ENCODE measurements around the gene PHF21B. TPM values are rescaled to one million over a fixed set of nuclear protein-coding genes. Genes with fewer than 3 reads are reported as not detected.

Gene PHF21B
- total and polyA plus RNA-seq, 2 experiments from 2014 or later, result 20.6 to 149 TPM

DNA sequence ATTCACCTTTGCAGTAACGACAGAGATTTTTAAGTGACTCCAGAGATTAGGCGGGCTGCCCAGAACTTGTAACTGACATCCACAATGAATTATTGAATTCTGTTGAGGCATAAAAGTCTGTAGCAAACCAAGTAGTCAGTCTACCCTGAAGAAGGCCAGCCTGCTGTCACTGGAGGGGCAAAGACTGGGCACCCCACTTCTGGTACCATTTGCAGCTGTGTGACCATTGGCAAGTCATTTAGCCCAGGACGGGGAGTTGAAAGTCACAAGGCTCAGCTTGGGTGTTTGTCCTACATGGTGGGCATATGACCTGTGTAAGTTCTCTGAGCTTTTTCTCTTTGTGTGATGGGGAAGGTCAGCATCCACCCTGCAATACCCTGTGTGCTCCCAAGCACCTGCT lies 138.0 kb downstream of the PHF21B start:
- H3K79me2 ChIP-seq (replicated peaks; ENCODE audit: insufficient read depth), result no peaks in the 10 kb centered on the region
- no peaks in the 10 kb centered on the region for H3K9me2 ChIP-seq (ENCODE audit: insufficient read depth)
- TF ChIP-seq NANOG (IDR thresholded peaks at IDR 0.05; ENCODE audit: borderline replicate concordance) (no peak), STAT1 (IDR thresholded peaks at IDR 0.05; ENCODE audit: unreplicated experiment) (no peak), ZNF331 (CRISPR knock-in tag; IDR thresholded peaks at IDR 0.05; ENCODE audit: low read depth) (no peak), CREB1 (CRISPR knock-in tag; IDR thresholded peaks at IDR 0.05; ENCODE audit: low read depth) (no peak), EZH2 (IDR thresholded peaks at IDR 0.05; ENCODE audit: low read depth, unreplicated experiment) (no peak), JUNB (IDR thresholded peaks at IDR 0.05; ENCODE audit: unreplicated experiment) (no peak), POLR2AphosphoS5 (IDR thresholded peaks at IDR 0.05; ENCODE audit: low read depth) (no peak), ZNF114 (CRISPR knock-in tag; IDR thresholded peaks at IDR 0.05) (no peak), EZH2phosphoT487 (IDR thresholded peaks at IDR 0.05; ENCODE audit: unreplicated experiment) (no peak)
- TF ChIP-seq, protein P1, sequence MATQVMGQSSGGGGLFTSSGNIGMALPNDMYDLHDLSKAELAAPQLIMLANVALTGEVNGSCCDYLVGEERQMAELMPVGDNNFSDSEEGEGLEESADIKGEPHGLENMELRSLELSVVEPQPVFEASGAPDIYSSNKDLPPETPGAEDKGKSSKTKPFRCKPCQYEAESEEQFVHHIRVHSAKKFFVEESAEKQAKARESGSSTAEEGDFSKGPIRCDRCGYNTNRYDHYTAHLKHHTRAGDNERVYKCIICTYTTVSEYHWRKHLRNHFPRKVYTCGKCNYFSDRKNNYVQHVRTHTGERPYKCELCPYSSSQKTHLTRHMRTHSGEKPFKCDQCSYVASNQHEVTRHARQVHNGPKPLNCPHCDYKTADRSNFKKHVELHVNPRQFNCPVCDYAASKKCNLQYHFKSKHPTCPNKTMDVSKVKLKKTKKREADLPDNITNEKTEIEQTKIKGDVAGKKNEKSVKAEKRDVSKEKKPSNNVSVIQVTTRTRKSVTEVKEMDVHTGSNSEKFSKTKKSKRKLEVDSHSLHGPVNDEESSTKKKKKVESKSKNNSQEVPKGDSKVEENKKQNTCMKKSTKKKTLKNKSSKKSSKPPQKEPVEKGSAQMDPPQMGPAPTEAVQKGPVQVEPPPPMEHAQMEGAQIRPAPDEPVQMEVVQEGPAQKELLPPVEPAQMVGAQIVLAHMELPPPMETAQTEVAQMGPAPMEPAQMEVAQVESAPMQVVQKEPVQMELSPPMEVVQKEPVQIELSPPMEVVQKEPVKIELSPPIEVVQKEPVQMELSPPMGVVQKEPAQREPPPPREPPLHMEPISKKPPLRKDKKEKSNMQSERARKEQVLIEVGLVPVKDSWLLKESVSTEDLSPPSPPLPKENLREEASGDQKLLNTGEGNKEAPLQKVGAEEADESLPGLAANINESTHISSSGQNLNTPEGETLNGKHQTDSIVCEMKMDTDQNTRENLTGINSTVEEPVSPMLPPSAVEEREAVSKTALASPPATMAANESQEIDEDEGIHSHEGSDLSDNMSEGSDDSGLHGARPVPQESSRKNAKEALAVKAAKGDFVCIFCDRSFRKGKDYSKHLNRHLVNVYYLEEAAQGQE (IDR thresholded peaks at IDR 0.05; ENCODE audit: unreplicated experiment), result no peak
- TF ChIP-seq, protein P2, sequence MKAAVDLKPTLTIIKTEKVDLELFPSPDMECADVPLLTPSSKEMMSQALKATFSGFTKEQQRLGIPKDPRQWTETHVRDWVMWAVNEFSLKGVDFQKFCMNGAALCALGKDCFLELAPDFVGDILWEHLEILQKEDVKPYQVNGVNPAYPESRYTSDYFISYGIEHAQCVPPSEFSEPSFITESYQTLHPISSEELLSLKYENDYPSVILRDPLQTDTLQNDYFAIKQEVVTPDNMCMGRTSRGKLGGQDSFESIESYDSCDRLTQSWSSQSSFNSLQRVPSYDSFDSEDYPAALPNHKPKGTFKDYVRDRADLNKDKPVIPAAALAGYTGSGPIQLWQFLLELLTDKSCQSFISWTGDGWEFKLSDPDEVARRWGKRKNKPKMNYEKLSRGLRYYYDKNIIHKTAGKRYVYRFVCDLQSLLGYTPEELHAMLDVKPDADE (IDR thresholded peaks at IDR 0.05), result no peak
- TF ChIP-seq, protein P3, sequence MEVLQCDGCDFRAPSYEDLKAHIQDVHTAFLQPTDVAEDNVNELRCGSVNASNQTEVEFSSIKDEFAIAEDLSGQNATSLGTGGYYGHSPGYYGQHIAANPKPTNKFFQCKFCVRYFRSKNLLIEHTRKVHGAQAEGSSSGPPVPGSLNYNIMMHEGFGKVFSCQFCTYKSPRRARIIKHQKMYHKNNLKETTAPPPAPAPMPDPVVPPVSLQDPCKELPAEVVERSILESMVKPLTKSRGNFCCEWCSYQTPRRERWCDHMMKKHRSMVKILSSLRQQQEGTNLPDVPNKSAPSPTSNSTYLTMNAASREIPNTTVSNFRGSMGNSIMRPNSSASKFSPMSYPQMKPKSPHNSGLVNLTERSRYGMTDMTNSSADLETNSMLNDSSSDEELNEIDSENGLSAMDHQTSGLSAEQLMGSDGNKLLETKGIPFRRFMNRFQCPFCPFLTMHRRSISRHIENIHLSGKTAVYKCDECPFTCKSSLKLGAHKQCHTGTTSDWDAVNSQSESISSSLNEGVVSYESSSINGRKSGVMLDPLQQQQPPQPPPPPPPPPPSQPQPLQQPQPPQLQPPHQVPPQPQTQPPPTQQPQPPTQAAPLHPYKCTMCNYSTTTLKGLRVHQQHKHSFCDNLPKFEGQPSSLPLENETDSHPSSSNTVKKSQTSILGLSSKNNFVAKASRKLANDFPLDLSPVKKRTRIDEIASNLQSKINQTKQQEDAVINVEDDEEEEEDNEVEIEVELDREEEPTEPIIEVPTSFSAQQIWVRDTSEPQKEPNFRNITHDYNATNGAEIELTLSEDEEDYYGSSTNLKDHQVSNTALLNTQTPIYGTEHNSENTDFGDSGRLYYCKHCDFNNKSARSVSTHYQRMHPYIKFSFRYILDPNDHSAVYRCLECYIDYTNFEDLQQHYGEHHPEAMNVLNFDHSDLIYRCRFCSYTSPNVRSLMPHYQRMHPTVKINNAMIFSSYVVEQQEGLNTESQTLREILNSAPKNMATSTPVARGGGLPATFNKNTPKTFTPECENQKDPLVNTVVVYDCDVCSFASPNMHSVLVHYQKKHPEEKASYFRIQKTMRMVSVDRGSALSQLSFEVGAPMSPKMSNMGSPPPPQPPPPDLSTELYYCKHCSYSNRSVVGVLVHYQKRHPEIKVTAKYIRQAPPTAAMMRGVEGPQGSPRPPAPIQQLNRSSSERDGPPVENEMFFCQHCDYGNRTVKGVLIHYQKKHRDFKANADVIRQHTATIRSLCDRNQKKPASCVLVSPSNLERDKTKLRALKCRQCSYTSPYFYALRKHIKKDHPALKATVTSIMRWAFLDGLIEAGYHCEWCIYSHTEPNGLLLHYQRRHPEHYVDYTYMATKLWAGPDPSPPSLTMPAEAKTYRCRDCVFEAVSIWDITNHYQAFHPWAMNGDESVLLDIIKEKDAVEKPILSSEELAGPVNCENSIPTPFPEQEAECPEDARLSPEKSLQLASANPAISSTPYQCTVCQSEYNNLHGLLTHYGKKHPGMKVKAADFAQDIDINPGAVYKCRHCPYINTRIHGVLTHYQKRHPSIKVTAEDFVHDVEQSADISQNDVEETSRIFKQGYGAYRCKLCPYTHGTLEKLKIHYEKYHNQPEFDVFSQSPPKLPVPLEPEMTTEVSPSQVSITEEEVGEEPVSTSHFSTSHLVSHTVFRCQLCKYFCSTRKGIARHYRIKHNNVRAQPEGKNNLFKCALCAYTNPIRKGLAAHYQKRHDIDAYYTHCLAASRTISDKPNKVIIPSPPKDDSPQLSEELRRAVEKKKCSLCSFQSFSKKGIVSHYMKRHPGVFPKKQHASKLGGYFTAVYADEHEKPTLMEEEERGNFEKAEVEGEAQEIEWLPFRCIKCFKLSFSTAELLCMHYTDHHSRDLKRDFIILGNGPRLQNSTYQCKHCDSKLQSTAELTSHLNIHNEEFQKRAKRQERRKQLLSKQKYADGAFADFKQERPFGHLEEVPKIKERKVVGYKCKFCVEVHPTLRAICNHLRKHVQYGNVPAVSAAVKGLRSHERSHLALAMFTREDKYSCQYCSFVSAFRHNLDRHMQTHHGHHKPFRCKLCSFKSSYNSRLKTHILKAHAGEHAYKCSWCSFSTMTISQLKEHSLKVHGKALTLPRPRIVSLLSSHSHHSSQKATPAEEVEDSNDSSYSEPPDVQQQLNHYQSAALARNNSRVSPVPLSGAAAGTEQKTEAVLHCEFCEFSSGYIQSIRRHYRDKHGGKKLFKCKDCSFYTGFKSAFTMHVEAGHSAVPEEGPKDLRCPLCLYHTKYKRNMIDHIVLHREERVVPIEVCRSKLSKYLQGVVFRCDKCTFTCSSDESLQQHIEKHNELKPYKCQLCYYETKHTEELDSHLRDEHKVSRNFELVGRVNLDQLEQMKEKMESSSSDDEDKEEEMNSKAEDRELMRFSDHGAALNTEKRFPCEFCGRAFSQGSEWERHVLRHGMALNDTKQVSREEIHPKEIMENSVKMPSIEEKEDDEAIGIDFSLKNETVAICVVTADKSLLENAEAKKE (CRISPR knock-in tag; IDR thresholded peaks at IDR 0.05), result no peak
- H4K20me1 ChIP-seq (replicated peaks; ENCODE audit: insufficient read depth), result no peaks in the 10 kb centered on the region; the same call in 1 of the 2 replicates
- Mint-ChIP-seq H3K9me3 (peaks cover 23% of the 10 kb centered on the region), H3K27me3 (ENCODE audit: insufficient read depth, low read depth, poor library complexity) (peaks cover 14% of the 10 kb centered on the region), H3K4me1 (peaks cover 12% of the 10 kb centered on the region), H3K27ac (no peak overlapping the region), H3K4me3 (no peak overlapping the region), H3K36me3 (ENCODE audit: low read depth) (peaks cover 26% of the 10 kb centered on the region)
- DNase-seq (ENCODE audit: low spot score) (no peak), ATAC-seq (no peak)
- no peak overlapping the region for H2AFZ ChIP-seq
- no peak overlapping the region for H3K4me3 ChIP-seq
- no peak overlapping the region for H3K4me2 ChIP-seq
- no peak overlapping the region for H3K27ac ChIP-seq (ENCODE audit: low read depth)
- H3K4me1 ChIP-seq (ENCODE audit: insufficient read depth), result peaks cover 3% of the 10 kb centered on the region; the same call in 1 of the 2 replicates
- no peaks in the 10 kb centered on the region for H3F3A ChIP-seq (replicated peaks; ENCODE audit: low read depth)
- no peaks in the 10 kb centered on the region for H3K27me3 ChIP-seq (ENCODE audit: insufficient read depth)
- H3K36me3 ChIP-seq (ENCODE audit: insufficient read depth), result no peaks in the 10 kb centered on the region
